HG03039 (cell line): ENCODE results near the gene SLC35F4.

Source experiments
- ATAC-seq: cut with Tn5 transposase; IDR thresholded peaks from one replicate; pipeline ENCODE4 v1.9.1; 2021; ENCODE audit warnings: mild to moderate bottlenecking, moderate library complexity; ENCODE audit not compliant: unreplicated experiment

Gene SLC35F4

GRCh38 chr14:57641776-57642175, 224.1 kb downstream of the SLC35F4 start:
- ATAC-seq = no peak

- no peak for ATAC-seq
Observed at GRCh38 chr14:57640036-57640435, 225.9 kb downstream of the SLC35F4 start.

- no peak for ATAC-seq
Observed at GRCh38 chr14:57637901-57638300, 228.0 kb downstream of the SLC35F4 start.

- ATAC-seq = no peak
Observed at GRCh38 chr14:57634335-57634734, 231.6 kb downstream of the SLC35F4 start.

- no peak for ATAC-seq
Observed at GRCh38 chr14:57632649-57633048, 233.2 kb downstream of the SLC35F4 start.

GRCh38 chr14:57617510-57617909, 248.4 kb downstream of the SLC35F4 start:
- ATAC-seq = no peak

GRCh38 chr14:57612946-57613345, 252.9 kb downstream of the SLC35F4 start:
- ATAC-seq = no peak

- no peak for ATAC-seq
Observed at GRCh38 chr14:57611555-57612075, 254.3 kb downstream of the SLC35F4 start.

- ATAC-seq = no peak
Observed at GRCh38 chr14:57610631-57611030, 255.3 kb downstream of the SLC35F4 start.

GRCh38 chr14:57609192-57610075, 256.5 kb downstream of the SLC35F4 start:
- ATAC-seq = no peak

GRCh38 chr14:57607086-57607485, 258.8 kb downstream of the SLC35F4 start:
- no peak for ATAC-seq

GRCh38 chr14:57583396-57583795, 282.5 kb downstream of the SLC35F4 start:
- no peak for ATAC-seq

- no peak for ATAC-seq
Observed at GRCh38 chr14:57582746-57583145, 283.1 kb downstream of the SLC35F4 start.

GRCh38 chr14:57578801-57579200, 287.1 kb downstream of the SLC35F4 start:
- ATAC-seq = no peak

- ATAC-seq = no peak
Observed at GRCh38 chr14:57576498-57576897, 289.4 kb downstream of the SLC35F4 start.

GRCh38 chr14:57575482-57575881, 290.4 kb downstream of the SLC35F4 start:
- ATAC-seq = no peak

GRCh38 chr14:57574617-57575288, 291.1 kb downstream of the SLC35F4 start:
- no peak for ATAC-seq

- ATAC-seq = no peak
Observed at GRCh38 chr14:57573173-57573572, 292.7 kb downstream of the SLC35F4 start.

GRCh38 chr14:57568554-57568953, 297.3 kb downstream of the SLC35F4 start:
- ATAC-seq = no peak

GRCh38 chr14:57567220-57567619, 298.7 kb downstream of the SLC35F4 start:
- ATAC-seq = no peak

- ATAC-seq = peak; percentile 64
Observed at GRCh38 chr14:57560681-57561080, 305.2 kb downstream of the SLC35F4 start.

GRCh38 chr14:57559576-57559975, 306.3 kb downstream of the SLC35F4 start:
- ATAC-seq = no peak
